HG03159 (cell line): ENCODE data around the gene RTP4.

Experiments
- ATAC-seq: cut with Tn5 transposase; IDR thresholded peaks from one replicate; pipeline ENCODE4 v1.9.1; 2021; ENCODE audit warnings: mild to moderate bottlenecking, moderate library complexity; ENCODE audit not compliant: unreplicated experiment

The RTP4 gene

GRCh38 chr3:187368251-187369088, at the start of gene RTP4:
Gene RTP4, plus strand, starts transcription at chr3:187368385. Its CDS starts 57 bp downstream, at chr3:187368442.
- ATAC-seq = peak; percentile 96

GRCh38 chr3:187318819-187319616, 49.2 kb upstream of the RTP4 start:
- ATAC-seq = peak; percentile 50

GRCh38 chr3:187319699-187320302, 48.4 kb upstream of the RTP4 start:
- ATAC-seq = peak; percentile 79

GRCh38 chr3:187321766-187322165, 46.4 kb upstream of the RTP4 start:
- no peak for ATAC-seq

GRCh38 chr3:187322291-187322690, 45.9 kb upstream of the RTP4 start:
- no peak for ATAC-seq

GRCh38 chr3:187323091-187323490, 45.1 kb upstream of the RTP4 start:
- ATAC-seq = no peak

- no peak for ATAC-seq
These were observed 42.6 kb upstream of the RTP4 start for GRCh38 chr3:187325632-187326031.

GRCh38 chr3:187327845-187328244, 40.3 kb upstream of the RTP4 start:
- no peak for ATAC-seq

- no peak for ATAC-seq
These were observed 39.5 kb upstream of the RTP4 start for GRCh38 chr3:187328691-187329090.

GRCh38 chr3:187334904-187335303, 33.3 kb upstream of the RTP4 start:
- no peak for ATAC-seq

- no peak for ATAC-seq
These were observed 31.9 kb upstream of the RTP4 start for GRCh38 chr3:187336322-187336721.

- no peak for ATAC-seq
These were observed 27.6 kb upstream of the RTP4 start for GRCh38 chr3:187340578-187340977.

- no peak for ATAC-seq
These were observed 25.9 kb upstream of the RTP4 start for GRCh38 chr3:187342255-187342654.

- no peak for ATAC-seq
These were observed 24.5 kb upstream of the RTP4 start for GRCh38 chr3:187343670-187344069.

GRCh38 chr3:187352581-187353575, 15.3 kb upstream of the RTP4 start:
- ATAC-seq = no peak

GRCh38 chr3:187358068-187358467, 10.1 kb upstream of the RTP4 start:
- no peak for ATAC-seq

GRCh38 chr3:187359798-187360486, 8.2 kb upstream of the RTP4 start:
- ATAC-seq = no peak

- no peak for ATAC-seq
These were observed 7.6 kb upstream of the RTP4 start for GRCh38 chr3:187360596-187360995.

- peak; percentile 60 for ATAC-seq
These were observed 6.3 kb upstream of the RTP4 start for GRCh38 chr3:187361835-187362234.
